ENCODE results near the gene RAB2B.
"Not testable (repeated sequence)": the region's sequence is repeated elsewhere in the genome, so short reads cannot be mapped to it uniquely, and the experiment has no call there.

RAB2B gene

DNA sequence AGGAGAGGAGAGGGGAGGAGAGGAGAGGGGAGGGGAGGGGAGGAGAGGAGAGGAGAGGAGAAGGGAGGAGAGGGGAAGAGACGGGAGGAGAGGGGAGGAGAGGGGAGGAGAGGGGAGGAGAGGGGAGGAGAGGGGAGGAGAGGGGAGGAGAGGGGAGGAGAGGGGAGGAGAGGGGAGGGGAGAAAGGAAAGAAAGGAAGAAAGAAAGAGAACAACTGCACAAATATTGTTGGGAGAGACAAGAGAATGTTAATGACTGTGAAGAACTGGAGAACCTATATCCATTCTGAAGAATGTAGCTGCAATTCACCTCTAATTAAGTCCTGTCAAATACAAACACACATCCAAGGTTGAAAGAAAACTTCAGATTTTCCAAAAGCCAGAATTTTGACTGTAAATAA lies 34.1 kb downstream of the RAB2B start:
- not testable (repeated sequence) for H3K27me3 Mint-ChIP-seq; H3K36me3 Mint-ChIP-seq (ENCODE audit: low read depth); H3K9me3 Mint-ChIP-seq; H3K27ac Mint-ChIP-seq; H3K4me3 Mint-ChIP-seq
- H3K4me1 Mint-ChIP-seq (ENCODE audit: low read depth) = peaks cover 46% of the 10 kb centered on the region

DNA sequence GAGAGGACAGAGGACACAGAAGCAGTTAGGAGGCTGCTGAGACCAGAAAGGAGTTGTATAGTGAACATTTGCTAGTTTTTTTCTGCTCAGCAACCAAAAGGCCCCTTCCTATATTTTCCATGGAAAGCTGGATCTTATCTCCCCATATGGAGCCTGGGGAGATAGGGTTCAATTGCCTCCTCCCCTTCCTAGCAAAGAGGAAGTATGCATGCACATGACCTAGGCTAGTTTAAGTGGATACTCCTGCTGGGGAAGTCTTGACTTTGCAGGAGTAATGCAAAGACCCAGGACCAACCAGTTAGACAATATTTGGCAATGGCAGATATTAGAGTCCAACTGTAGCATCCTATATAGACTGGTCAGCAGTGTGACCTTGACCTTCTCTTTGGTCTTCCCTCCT lies 35.9 kb downstream of the RAB2B start:
- H3K27ac Mint-ChIP-seq = no peak overlapping the region
- H3K4me3 Mint-ChIP-seq = no peak overlapping the region
- no peaks in the 10 kb centered on the region for H3K9me3 Mint-ChIP-seq
- peaks cover 44% of the 10 kb centered on the region for H3K4me1 Mint-ChIP-seq (ENCODE audit: low read depth)
- peaks cover 13% of the 10 kb centered on the region for H3K36me3 Mint-ChIP-seq (ENCODE audit: low read depth)
- H3K27me3 Mint-ChIP-seq = no peaks in the 10 kb centered on the region

DNA sequence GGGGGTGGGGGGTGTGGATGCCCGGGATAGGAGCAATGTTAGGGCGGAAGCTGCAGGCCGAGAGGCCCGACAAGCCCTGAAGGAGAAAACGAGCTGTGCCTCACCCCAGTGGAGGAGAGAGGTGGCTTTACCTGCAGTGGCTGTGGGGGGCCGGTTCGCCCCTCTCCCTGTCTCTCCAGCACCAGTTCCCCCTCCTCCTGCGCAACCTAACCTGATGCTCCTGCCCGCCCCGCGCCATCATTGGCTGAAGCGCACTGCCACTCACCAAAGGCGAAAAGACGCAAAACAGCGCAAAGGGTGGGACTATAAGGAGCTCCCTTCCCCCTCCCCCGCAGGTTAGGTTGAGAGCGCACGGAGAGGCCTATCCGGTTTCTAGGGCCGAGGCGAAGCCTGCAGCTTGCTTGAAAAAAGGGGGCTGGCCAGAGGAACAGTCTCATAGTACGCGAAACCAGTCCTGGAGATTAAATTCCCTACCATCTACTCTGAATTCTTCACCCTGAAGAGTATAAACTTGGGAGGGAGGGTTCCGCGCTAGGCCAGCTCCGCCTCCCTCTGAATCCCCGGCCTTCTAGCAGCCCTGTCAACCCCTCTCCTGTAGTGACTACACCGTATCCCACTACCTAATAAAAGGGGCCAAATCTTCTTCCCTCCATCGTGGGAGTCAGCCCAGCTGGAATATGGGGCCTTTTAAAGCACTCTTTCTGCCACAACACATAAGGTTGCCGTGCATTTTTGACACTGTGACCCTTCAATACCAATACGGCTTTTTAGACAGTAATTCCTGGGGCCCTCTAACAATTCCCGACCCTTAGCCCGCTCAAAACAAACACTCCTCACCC lies 39.5 kb downstream of the RAB2B start:
- peak overlapping the region; percentile 63 for H3K27ac Mint-ChIP-seq
- H3K27me3 Mint-ChIP-seq = no peaks in the 10 kb centered on the region
- H3K9me3 Mint-ChIP-seq = no peaks in the 10 kb centered on the region
- H3K4me1 Mint-ChIP-seq (ENCODE audit: low read depth) = peaks cover 57% of the 10 kb centered on the region
- peaks cover 27% of the 10 kb centered on the region for H3K36me3 Mint-ChIP-seq (ENCODE audit: low read depth)
- peak overlapping the region; percentile 96 for H3K4me3 Mint-ChIP-seq

DNA sequence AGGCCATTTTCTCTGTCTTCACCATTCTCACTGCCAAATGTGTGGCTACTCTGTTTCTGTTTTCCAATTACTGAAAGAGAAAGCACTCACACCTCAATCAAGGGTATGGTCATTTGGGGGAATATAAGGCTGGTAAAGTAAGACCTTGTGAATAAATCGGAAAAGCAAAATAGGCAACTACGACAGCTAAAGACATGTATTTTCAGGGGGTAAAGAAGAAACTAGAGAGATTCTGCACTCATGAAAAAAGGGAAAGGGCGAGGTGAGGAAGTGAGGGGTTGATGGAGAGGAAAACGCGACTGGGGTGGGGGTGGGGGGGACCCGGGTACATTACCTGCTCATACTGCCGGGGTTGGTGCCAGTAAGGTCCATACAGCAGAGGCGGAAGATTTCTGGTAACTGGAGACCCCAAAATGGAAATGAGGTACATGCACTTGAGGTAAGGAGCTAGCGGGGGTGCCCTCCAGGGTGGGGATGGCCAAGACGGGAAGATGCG lies 40.1 kb downstream of the RAB2B start:
- Mint-ChIP-seq H3K4me3 (peak overlapping the region; percentile 96), H3K36me3 (ENCODE audit: low read depth) (peaks cover 26% of the 10 kb centered on the region), H3K9me3 (no peaks in the 10 kb centered on the region), H3K4me1 (ENCODE audit: low read depth) (peaks cover 55% of the 10 kb centered on the region), H3K27me3 (no peaks in the 10 kb centered on the region), H3K27ac (peak overlapping the region; percentile 63)

DNA sequence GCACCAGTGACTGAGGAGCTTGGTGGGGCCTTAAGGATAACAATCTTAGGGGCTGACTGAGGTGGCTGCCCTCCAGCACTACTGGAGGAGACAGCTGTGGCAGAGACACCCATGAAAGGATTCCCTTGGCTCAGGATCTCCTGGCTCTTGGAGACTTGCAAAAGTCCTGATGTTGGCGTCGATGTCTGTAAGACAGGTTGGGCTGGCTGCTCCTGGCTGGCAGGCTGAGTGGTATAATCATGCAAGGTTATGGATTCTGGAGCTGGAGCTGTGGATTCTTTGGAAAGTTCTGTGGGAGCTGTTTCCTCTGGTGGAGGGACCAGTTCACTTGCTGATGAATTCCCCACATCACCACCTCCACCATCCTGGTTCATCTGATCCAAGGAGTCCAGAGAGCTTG lies 45.6 kb downstream of the RAB2B start:
- no peaks in the 10 kb centered on the region for H3K27me3 Mint-ChIP-seq
- H3K9me3 Mint-ChIP-seq = no peaks in the 10 kb centered on the region
- no peak overlapping the region for H3K4me3 Mint-ChIP-seq
- peaks cover 70% of the 10 kb centered on the region for H3K36me3 Mint-ChIP-seq (ENCODE audit: low read depth)
- H3K27ac Mint-ChIP-seq = no peak overlapping the region
- H3K4me1 Mint-ChIP-seq (ENCODE audit: low read depth) = peaks cover 26% of the 10 kb centered on the region

DNA sequence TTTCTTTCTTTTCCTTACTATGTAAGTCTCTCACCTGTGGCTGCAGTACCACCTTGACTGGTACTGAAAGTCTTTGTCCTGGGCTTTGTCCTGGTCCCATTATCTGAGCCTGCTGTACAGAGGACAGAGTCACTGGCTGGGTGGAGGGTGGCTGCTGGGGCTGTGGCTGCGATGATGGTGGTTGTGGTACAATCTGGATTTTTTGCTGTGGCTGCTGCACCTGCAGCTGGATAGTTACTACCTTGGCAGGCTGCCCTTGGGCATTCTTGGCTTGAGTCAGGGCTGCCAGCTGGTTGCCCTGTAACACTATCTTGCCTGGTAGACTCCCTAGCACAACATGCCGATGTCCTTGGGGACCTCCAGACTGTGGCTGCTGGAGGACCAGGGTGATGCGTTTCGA lies 47.8 kb downstream of the RAB2B start:
- Mint-ChIP-seq H3K36me3 (ENCODE audit: low read depth) (peaks cover 80% of the 10 kb centered on the region), H3K27ac (no peak overlapping the region), H3K9me3 (no peaks in the 10 kb centered on the region), H3K4me1 (ENCODE audit: low read depth) (peaks cover 5% of the 10 kb centered on the region), H3K4me3 (no peak overlapping the region), H3K27me3 (no peaks in the 10 kb centered on the region)

DNA sequence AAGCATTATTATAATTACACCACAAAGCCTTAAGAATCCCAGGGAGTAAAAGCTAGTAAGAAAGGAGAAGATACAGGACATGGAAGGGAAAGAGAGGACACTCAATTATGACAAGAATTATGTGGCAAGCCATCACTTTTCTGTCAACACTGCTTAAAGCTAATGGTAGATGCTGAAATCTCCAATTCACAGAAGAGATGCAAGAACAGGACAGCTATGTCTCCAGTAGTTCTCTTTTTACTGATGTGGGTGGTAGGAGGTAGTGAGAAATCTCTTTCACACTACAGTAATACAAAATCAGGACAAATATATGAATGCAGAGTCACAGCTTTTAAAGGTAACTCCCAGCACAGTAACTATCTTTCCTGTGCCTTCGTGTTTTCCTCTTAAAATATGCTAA lies 50.1 kb downstream of the RAB2B start:
- no peaks in the 10 kb centered on the region for H3K9me3 Mint-ChIP-seq
- H3K27ac Mint-ChIP-seq = peak overlapping the region; percentile 79
- no peak overlapping the region for H3K4me3 Mint-ChIP-seq
- H3K27me3 Mint-ChIP-seq = no peaks in the 10 kb centered on the region
- peaks cover 80% of the 10 kb centered on the region for H3K36me3 Mint-ChIP-seq (ENCODE audit: low read depth)
- H3K4me1 Mint-ChIP-seq (ENCODE audit: low read depth) = no peaks in the 10 kb centered on the region

DNA sequence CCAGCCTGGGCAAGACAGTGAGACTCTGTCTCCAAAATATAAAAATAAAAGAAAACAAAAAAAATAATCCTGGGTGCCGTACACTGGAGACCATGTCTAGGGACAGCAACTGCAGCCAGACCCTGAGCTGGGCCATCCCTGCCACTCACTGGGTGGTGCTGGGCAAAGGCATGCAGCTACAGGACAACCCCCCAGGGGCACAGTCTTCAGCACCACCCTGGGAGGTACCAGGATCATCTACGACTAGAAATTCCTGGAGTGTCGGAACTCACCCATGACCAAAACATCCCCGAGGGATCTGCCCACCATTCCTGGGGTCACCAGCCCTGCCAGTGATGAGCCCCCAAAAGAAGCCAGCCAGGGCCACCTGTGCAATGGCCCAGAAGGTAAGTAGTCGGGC lies 57.2 kb downstream of the RAB2B start:
- Mint-ChIP-seq H3K4me1 (ENCODE audit: low read depth) (peaks cover 12% of the 10 kb centered on the region), H3K36me3 (ENCODE audit: low read depth) (peaks cover 57% of the 10 kb centered on the region)

DNA sequence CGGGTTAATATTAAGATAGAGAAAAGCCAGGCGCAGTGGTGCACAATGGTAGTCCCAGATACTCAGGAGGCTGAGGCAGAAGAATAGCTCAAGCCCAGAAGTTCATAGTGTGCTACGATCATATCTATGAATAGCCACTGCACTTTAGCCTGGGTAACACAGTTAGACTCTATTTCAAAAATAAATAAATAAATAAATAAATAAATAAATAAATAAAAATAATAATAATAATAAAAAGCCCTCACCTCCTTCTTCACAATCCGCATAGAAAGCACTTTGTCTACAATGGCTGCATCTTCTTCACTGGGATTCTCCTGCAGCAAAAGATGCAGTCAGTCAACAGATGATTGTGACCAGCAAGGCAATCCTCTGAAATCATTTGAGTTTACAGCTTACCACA lies 61.4 kb downstream of the RAB2B start:
- Mint-ChIP-seq H3K27ac (no peak overlapping the region), H3K4me3 (no peak overlapping the region), H3K9me3 (no peaks in the 10 kb centered on the region), H3K36me3 (ENCODE audit: low read depth) (peaks cover 67% of the 10 kb centered on the region), H3K27me3 (no peaks in the 10 kb centered on the region), H3K4me1 (ENCODE audit: low read depth) (peaks cover 24% of the 10 kb centered on the region)

More for the DNA sequence above, 57.2 kb downstream of the RAB2B start:
- Mint-ChIP-seq H3K27ac (no peak overlapping the region), H3K9me3 (no peaks in the 10 kb centered on the region), H3K4me3 (no peak overlapping the region), H3K27me3 (no peaks in the 10 kb centered on the region)

DNA sequence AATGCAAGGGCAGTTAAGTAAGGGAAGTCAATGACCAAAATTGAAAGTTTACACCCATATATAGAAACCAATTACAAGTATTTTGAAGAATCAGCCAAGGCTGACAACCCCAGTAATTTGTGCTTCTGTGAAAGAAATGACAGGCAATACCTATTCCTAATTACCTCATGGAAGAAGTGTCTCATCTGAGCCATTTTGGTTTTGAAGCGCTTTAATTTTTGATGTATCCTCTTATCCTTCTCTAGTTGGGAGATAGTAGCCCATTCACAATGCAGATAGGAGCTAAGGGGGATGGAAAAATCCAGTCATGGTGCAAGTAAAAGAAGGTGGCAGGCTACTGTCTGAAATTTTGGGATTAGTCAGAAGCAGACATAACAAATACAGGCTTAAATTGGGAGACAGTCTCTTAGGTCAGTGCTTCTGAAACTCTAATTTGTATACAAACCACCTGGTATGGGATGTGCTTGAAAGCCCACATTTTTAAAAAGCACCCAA lies 62.6 kb downstream of the RAB2B start:
- no peaks in the 10 kb centered on the region for H3K27me3 Mint-ChIP-seq
- H3K36me3 Mint-ChIP-seq (ENCODE audit: low read depth) = peaks cover 71% of the 10 kb centered on the region
- no peaks in the 10 kb centered on the region for H3K9me3 Mint-ChIP-seq
- H3K27ac Mint-ChIP-seq = peak overlapping the region; percentile 86
- peak overlapping the region; percentile 15 for H3K4me3 Mint-ChIP-seq
- peaks cover 24% of the 10 kb centered on the region for H3K4me1 Mint-ChIP-seq (ENCODE audit: low read depth)
